GM19468 (cell line): ENCODE measurements around the gene MRPL18.
"Not testable (repeated sequence)": the region's sequence is repeated elsewhere in the genome, so short reads cannot be mapped to it uniquely, and the experiment has no call there.

Source experiments
- ATAC-seq: cut with Tn5 transposase; IDR thresholded peaks from one replicate; pipeline ENCODE4 v1.9.1; 2021; ENCODE audit warnings: mild to moderate bottlenecking, moderate library complexity, moderate number of reproducible peaks; ENCODE audit not compliant: unreplicated experiment; ENCODE audit errors: extremely low read depth

Gene MRPL18

GRCh38 chr6:159813781-159814180, 23.5 kb downstream of the MRPL18 start:
- ATAC-seq = no peak

GRCh38 chr6:159815410-159815809, 25.1 kb downstream of the MRPL18 start:
- ATAC-seq = no peak

GRCh38 chr6:159816775-159817174, 26.5 kb downstream of the MRPL18 start:
- not testable (repeated sequence) for ATAC-seq

GRCh38 chr6:159817951-159818739, 27.9 kb downstream of the MRPL18 start:
- no peak for ATAC-seq

GRCh38 chr6:159819098-159819497, 28.8 kb downstream of the MRPL18 start:
- ATAC-seq = no peak

- no peak for ATAC-seq
Observed at GRCh38 chr6:159819932-159820640, 29.8 kb downstream of the MRPL18 start.

- no peak for ATAC-seq
Observed at GRCh38 chr6:159821122-159821521, 30.9 kb downstream of the MRPL18 start.

GRCh38 chr6:159821726-159822125, 31.5 kb downstream of the MRPL18 start:
- ATAC-seq = no peak

- no peak for ATAC-seq
Observed at GRCh38 chr6:159823953-159824352, 33.7 kb downstream of the MRPL18 start.

- not testable (repeated sequence) for ATAC-seq
Observed at GRCh38 chr6:159824690-159825089, 34.4 kb downstream of the MRPL18 start.

- ATAC-seq = no peak
Observed at GRCh38 chr6:159826004-159826403, 35.7 kb downstream of the MRPL18 start.

GRCh38 chr6:159826968-159827647, 36.8 kb downstream of the MRPL18 start:
- no peak for ATAC-seq

- no peak for ATAC-seq
Observed at GRCh38 chr6:159828074-159828473, 37.8 kb downstream of the MRPL18 start.

- ATAC-seq = no peak
Observed at GRCh38 chr6:159829526-159829925, 39.3 kb downstream of the MRPL18 start.

- ATAC-seq = no peak
Observed at GRCh38 chr6:159830501-159831372, 40.5 kb downstream of the MRPL18 start.

GRCh38 chr6:159831373-159831679, 41.1 kb downstream of the MRPL18 start:
- ATAC-seq = no peak

- no peak for ATAC-seq
Observed at GRCh38 chr6:159832946-159833345, 42.7 kb downstream of the MRPL18 start.

GRCh38 chr6:159833556-159833955, 43.3 kb downstream of the MRPL18 start:
- no peak for ATAC-seq

GRCh38 chr6:159833997-159834603, 43.8 kb downstream of the MRPL18 start:
- ATAC-seq = no peak
